Mammary epithelial cell (primary cell): Measurements from ENCODE around the gene C2CD4D.

ENCODE experiments used
- EZH2 ChIP-seq: IDR thresholded peaks from 2 replicates; pipeline ENCODE4 v1.6.1; 2012; ENCODE audit warnings: low read length, inconsistent platforms, borderline replicate concordance
- TF ChIP-seq, protein P1 (sequence below), 2 donors: IDR thresholded peaks in 1 of 2; conservative IDR thresholded peaks in 1 of 2; 2 replicates each; pipeline ENCODE4 v1.5.1; 2011 to 2012; ENCODE audit warnings: inconsistent platforms in 2 of 2, low read length in 2 of 2, mild to moderate bottlenecking in 2 of 2, control low read depth in 1 of 2, low read depth in 1 of 2; ENCODE audit not compliant: insufficient read depth in 1 of 2; ENCODE audit errors: extremely low read depth in 1 of 2

DNA sequence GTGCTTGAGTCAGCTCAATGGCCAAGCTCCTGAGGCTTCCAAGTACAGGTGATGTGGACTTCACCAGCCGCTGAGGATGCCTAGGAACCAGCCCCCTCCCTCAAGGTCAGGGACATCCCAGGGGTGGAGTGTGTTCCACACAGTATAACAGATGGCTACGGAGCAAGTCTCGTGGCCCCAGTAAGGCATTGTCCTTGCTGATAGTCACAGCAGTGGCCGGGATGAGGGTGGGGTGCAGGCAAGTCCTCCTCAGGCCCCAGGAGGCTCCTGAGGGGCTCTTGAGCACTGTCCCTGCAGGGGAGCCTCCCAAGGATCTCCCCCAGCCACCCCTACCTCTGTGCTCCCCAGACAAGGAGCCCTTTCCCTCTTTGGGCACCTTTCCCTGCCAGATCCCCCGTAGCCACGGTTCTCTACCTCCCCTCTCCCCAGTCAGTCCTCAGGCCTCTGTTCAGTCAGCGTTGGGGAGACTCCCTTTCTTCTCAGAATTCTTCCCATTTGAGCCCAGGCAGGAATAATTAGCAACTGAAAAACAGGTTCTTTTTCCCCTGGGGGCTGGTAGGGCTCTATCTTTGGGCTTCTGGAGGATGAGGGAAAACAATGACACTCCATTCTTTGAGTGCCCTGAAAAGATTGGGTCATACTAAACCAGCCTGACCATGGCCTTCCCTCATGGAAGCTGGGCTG, 21.0 kb upstream of the C2CD4D start:
- TF ChIP-seq, protein P1, sequence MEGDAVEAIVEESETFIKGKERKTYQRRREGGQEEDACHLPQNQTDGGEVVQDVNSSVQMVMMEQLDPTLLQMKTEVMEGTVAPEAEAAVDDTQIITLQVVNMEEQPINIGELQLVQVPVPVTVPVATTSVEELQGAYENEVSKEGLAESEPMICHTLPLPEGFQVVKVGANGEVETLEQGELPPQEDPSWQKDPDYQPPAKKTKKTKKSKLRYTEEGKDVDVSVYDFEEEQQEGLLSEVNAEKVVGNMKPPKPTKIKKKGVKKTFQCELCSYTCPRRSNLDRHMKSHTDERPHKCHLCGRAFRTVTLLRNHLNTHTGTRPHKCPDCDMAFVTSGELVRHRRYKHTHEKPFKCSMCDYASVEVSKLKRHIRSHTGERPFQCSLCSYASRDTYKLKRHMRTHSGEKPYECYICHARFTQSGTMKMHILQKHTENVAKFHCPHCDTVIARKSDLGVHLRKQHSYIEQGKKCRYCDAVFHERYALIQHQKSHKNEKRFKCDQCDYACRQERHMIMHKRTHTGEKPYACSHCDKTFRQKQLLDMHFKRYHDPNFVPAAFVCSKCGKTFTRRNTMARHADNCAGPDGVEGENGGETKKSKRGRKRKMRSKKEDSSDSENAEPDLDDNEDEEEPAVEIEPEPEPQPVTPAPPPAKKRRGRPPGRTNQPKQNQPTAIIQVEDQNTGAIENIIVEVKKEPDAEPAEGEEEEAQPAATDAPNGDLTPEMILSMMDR (conservative IDR thresholded peaks at IDR 0.05 in 1 of 2, IDR thresholded peaks at IDR 0.05 in 1 of 2; ENCODE audit: extremely low read depth in 1 of 2, insufficient read depth in 1 of 2, low read depth in 1 of 2, low read length in 2 of 2) = no peak
- no peak for TF ChIP-seq EZH2
